Endothelial cell of umbilical vein (primary cell): ENCODE data around the gene FSTL4. TPM values are rescaled to one million over a fixed set of nuclear protein-coding genes. Genes with fewer than 3 reads are reported as not detected.

Experiments used
- BruUV-seq: library from RNA; stranded (reverse); fragments of 400-500 nt; replicated peaks from 2 replicates; lab custom pipeline; 2021; lab: Mats Ljungman, UMichigan
- CTCF ChIA-PET: fragments of 300-600, 350-600 bp; sonication (Branson Sonifier 250); formaldehyde crosslinking; loops from one replicate; lab custom pipeline; 2021; ENCODE audit warnings: antibody characterized with exemption, inconsistent platforms; lab: Charles Lee
- POLR2A ChIA-PET: fragments of 300-600, 350-600 bp; sonication (Branson Sonifier 250); formaldehyde crosslinking; loops from one replicate; lab custom pipeline; 2021; ENCODE audit warnings: antibody characterized with exemption, inconsistent platforms; lab: Charles Lee
- DNase-seq: peaks from one replicate; pipeline ENCODE4 v3.0.0-alpha.2; 2011; ENCODE audit warnings: low read depth, low spot score
- FAIRE-seq: peaks from 2 replicates; lab custom pipeline; 2011; peaks lifted over from hg19 to GRCh38; lab: Jason Lieb, UNC
- H2AFZ ChIP-seq: 2 replicates; pipeline ENCODE4 v1.6.0; 2012; ENCODE audit warnings: low read depth, low read length, control low read depth, inconsistent platforms
- H3K27ac ChIP-seq: 2 replicates; pipeline ENCODE4 v1.5.1; 2011; ENCODE audit warnings: low read depth, mild to moderate bottlenecking, control low read depth, low read length, moderate library complexity; ENCODE audit not compliant: insufficient read depth
- H3K27me3 ChIP-seq, 2 experiments: 2 replicates each; pipeline versions ENCODE4 v1.6.0 to v1.6.1; 2011; ENCODE audit warnings: low read length in 2 of 2, mixed read lengths in 1 of 2; ENCODE audit not compliant: control insufficient read depth in 2 of 2, insufficient read depth in 2 of 2
- H3K36me3 ChIP-seq, 2 experiments: 2 replicates in 1 of 2; 3 replicates in 1 of 2; pipeline ENCODE4 v1.5.1; 2011; ENCODE audit warnings: low read length in 2 of 2, mild to moderate bottlenecking in 1 of 2, moderate library complexity in 1 of 2; ENCODE audit not compliant: control insufficient read depth in 2 of 2, insufficient read depth in 2 of 2; ENCODE audit errors: extremely low read depth in 1 of 2
- H3K4me1 ChIP-seq: 3 replicates; pipeline ENCODE4 v1.5.1; 2011; ENCODE audit warnings: mild to moderate bottlenecking, low read length; ENCODE audit not compliant: control insufficient read depth, insufficient read depth; ENCODE audit errors: extremely low read depth
- H3K4me2 ChIP-seq: 2 replicates; pipeline ENCODE4 v1.6.1; 2011; ENCODE audit warnings: low read length, control low read depth, mixed read lengths; ENCODE audit not compliant: insufficient read depth
- H3K4me3 ChIP-seq, 3 experiments: fragments of 200-600 bp in 1 of 3; sonication (generic), shearing (Covaris generic) in 1 of 3; replicated peaks in 1 of 3; 2 replicates each; pipeline ENCODE4 v1.5.1; 2011 to 2016; ENCODE audit warnings: control low read depth in 3 of 3, low read length in 3 of 3, mild to moderate bottlenecking in 2 of 3, inconsistent platforms in 1 of 3, low read depth in 1 of 3, moderate library complexity in 1 of 3; ENCODE audit not compliant: insufficient read depth in 1 of 3
- H3K79me2 ChIP-seq: 2 replicates; pipeline ENCODE4 v1.6.0; 2012; ENCODE audit warnings: low read length, inconsistent platforms; ENCODE audit not compliant: control insufficient read depth, insufficient read depth
- H3K9ac ChIP-seq: replicated peaks from 2 replicates; pipeline ENCODE3; 2011; ENCODE audit warnings: low read length, control low read depth; ENCODE audit not compliant: insufficient read depth; ENCODE audit errors: extremely low read depth
- H3K9me1 ChIP-seq: replicated peaks from 3 replicates; pipeline ENCODE4 v1.6.0; 2011; ENCODE audit warnings: mild to moderate bottlenecking, low read length; ENCODE audit not compliant: control insufficient read depth, insufficient read depth; ENCODE audit errors: extremely low read depth
- H3K9me3 ChIP-seq: replicated peaks from 2 replicates; pipeline ENCODE4 v1.5.1; 2012; ENCODE audit warnings: low read length, inconsistent platforms; ENCODE audit not compliant: control insufficient read depth, insufficient read depth
- H4K20me1 ChIP-seq: replicated peaks from 2 replicates; pipeline ENCODE3; 2011; ENCODE audit warnings: mild to moderate bottlenecking, low read length; ENCODE audit not compliant: control insufficient read depth, insufficient read depth; ENCODE audit errors: extremely low read depth
- EZH2 ChIP-seq: IDR thresholded peaks from 2 replicates; pipeline ENCODE4 v1.6.1; 2012; ENCODE audit warnings: borderline replicate concordance, low read depth, mild to moderate bottlenecking, moderate library complexity, low read length, inconsistent platforms; ENCODE audit not compliant: severe bottlenecking
- FOS ChIP-seq: IDR thresholded peaks from 2 replicates; pipeline ENCODE4 v1.6.1; 2011; ENCODE audit warnings: mild to moderate bottlenecking, low read length, moderate library complexity, borderline replicate concordance; ENCODE audit not compliant: insufficient read depth
- GATA2 ChIP-seq: IDR thresholded peaks from 2 replicates; pipeline ENCODE4 v1.7.0; 2011; ENCODE audit warnings: low read depth, mild to moderate bottlenecking, moderate library complexity, mixed read lengths, low read length; ENCODE audit not compliant: insufficient read length, insufficient read depth
- JUN ChIP-seq: IDR thresholded peaks from 2 replicates; pipeline ENCODE4 v1.6.1; 2011; ENCODE audit warnings: borderline replicate concordance, low read depth; ENCODE audit not compliant: insufficient read length, insufficient read depth
- MYC ChIP-seq: IDR thresholded peaks from one replicate; pipeline ENCODE4 v1.6.1; 2011; ENCODE audit warnings: mild to moderate bottlenecking, low read depth, low read length
- POLR2A ChIP-seq: IDR thresholded peaks from 2 replicates; pipeline ENCODE4 v1.6.1; 2012; ENCODE audit warnings: low read depth, mild to moderate bottlenecking, control low read depth, low read length
- POLR2AphosphoS5 ChIP-seq: IDR thresholded peaks from 2 replicates; pipeline ENCODE4 v1.6.1; 2012; ENCODE audit warnings: low read depth, mild to moderate bottlenecking, control low read depth, low read length, moderate library complexity; ENCODE audit not compliant: insufficient read depth
- dilution Hi-C: fragments of 300-500 bp; cut with MboI; formaldehyde crosslinking; loops from one replicate; pipeline ENCODE4 v1.15.0; 2019; ENCODE audit warnings: low sequenced_read_pairs; ENCODE audit not compliant: extremely low pct_ligation_motif_present
- intact Hi-C: fragments of 100-400 bp; cut with micrococcal nuclease; formaldehyde crosslinking; loops from one replicate; pipeline ENCODE4 v1.10.0; 2022
- polyA plus RNA-seq, 4 experiments: library from polyadenylated mRNA; depleted of rRNA in 3 of 4; stranded (reverse) in 3 of 4; unstranded in 1 of 4; fragments of >200 nt; gene quantifications; 2 replicates each; pipeline versions ENCODE4 v1.2.1 to v1.2.3, GENCODE V29; 2011 to 2012; ENCODE audit warnings: missing spikeins in 1 of 4
- total RNA-seq: library from RNA; stranded (reverse); gene quantifications from 2 replicates; pipeline ENCODE4 v1.2.3, GENCODE V29; 2021
- TF ChIP-seq, protein P1 (sequence below), 2 donors: IDR thresholded peaks; 1 replicate in 1 of 2; 2 replicates in 1 of 2; pipeline ENCODE4 v1.5.1; 2011; ENCODE audit warnings: low read length in 2 of 2, mild to moderate bottlenecking in 2 of 2, moderate library complexity in 2 of 2, control low read depth in 1 of 2, inconsistent platforms in 1 of 2, low read depth in 1 of 2; ENCODE audit not compliant: insufficient read depth in 1 of 2; ENCODE audit errors: extremely low read depth in 1 of 2
- TF ChIP-seq, protein P2 (sequence below): IDR thresholded peaks from 2 replicates; pipeline ENCODE4 v1.6.1; 2011; ENCODE audit not compliant: insufficient read depth, insufficient read length

Gene FSTL4
- total and polyA plus RNA-seq, 2 donors (not counting 3 experiments of a cell fraction or from before 2014, with no cell fraction given): 0.18 TPM; not detected in 1

- no peaks in the 10 kb centered on the region for H3K9me1 ChIP-seq
- H3K36me3 ChIP-seq: no peaks in the 10 kb centered on the region
- no peaks in the 10 kb centered on the region for H3K27me3 ChIP-seq
- no peak overlapping the region for H3K27ac ChIP-seq
- H4K20me1 ChIP-seq: no peaks in the 10 kb centered on the region
- H2AFZ ChIP-seq: no peak overlapping the region
- no TSS peak for BruUV-seq
- H3K4me2 ChIP-seq: no peak overlapping the region
- no peaks in the 10 kb centered on the region for H3K79me2 ChIP-seq
- DNase-seq (no peak), FAIRE-seq (no peak)
- ChIA-PET CTCF (interaction anchor here (1.0 to 1.2 kb wide), 2 partner anchors 11 to 42 kb away, joined by 3 to 4 read pairs; no protein-coding TSS in a partner anchor), POLR2A (no interaction called here)
- no peaks in the 10 kb centered on the region for H3K4me1 ChIP-seq
- dilution Hi-C loops (no loop called here), intact Hi-C loops (no loop called here)
- no peak overlapping the region for H3K4me3 ChIP-seq
- no peaks in the 10 kb centered on the region for H3K9me3 ChIP-seq
- TF ChIP-seq POLR2A (no peak), POLR2AphosphoS5 (no peak), GATA2 (no peak), MYC (no peak), JUN (no peak), FOS (no peak), EZH2 (no peak)
- TF ChIP-seq, protein P1, sequence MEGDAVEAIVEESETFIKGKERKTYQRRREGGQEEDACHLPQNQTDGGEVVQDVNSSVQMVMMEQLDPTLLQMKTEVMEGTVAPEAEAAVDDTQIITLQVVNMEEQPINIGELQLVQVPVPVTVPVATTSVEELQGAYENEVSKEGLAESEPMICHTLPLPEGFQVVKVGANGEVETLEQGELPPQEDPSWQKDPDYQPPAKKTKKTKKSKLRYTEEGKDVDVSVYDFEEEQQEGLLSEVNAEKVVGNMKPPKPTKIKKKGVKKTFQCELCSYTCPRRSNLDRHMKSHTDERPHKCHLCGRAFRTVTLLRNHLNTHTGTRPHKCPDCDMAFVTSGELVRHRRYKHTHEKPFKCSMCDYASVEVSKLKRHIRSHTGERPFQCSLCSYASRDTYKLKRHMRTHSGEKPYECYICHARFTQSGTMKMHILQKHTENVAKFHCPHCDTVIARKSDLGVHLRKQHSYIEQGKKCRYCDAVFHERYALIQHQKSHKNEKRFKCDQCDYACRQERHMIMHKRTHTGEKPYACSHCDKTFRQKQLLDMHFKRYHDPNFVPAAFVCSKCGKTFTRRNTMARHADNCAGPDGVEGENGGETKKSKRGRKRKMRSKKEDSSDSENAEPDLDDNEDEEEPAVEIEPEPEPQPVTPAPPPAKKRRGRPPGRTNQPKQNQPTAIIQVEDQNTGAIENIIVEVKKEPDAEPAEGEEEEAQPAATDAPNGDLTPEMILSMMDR (IDR thresholded peaks at IDR 0.05; ENCODE audit: extremely low read depth in 1 of 2, insufficient read depth in 1 of 2, low read depth in 1 of 2, low read length in 2 of 2): no peak
- TF ChIP-seq, protein P2, sequence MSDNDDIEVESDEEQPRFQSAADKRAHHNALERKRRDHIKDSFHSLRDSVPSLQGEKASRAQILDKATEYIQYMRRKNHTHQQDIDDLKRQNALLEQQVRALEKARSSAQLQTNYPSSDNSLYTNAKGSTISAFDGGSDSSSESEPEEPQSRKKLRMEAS: no peak
- H3K9ac ChIP-seq: no peak overlapping the region
These were observed 257.8 kb downstream of the FSTL4 start for GRCh38 chr5:133354323-133355185.
